Measurements from ENCODE around the gene SNCB.

DNA sequence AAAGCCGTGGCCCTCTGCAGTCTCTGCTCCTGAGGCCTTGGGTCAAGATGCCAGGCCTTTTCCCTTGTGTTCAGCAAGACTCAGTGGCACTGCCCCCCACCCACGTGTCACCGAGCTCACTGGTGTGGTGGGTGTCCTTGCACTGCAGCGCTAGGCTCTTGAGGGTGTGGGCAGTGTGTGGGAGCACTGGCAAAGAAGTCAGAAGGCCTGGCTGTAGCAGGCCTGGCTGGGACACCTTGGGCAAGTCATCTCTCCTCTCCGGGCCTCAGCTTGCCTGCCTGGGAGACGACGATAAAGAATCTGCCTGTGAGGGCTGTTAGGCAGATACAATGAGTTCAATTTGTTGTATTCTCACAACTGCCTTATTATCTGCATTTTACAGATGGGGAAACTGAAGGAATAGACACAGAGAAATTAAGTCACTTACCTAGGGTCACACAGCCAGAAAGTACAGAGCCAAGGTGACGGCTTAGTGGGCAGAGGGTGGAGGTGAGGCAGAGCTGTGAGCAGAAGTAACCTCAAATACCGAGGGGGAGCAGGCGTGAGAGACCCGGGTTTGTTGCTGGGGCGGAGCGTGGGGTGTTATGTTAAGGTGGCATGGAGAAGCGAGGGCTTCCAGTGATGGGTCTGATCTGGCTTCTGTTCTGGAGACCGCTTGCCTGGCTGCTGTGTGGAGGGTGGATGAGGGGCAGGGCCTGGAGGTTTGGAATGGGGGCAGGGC is 18.3 kb upstream of the SNCB start:
- TF ChIP-seq CTCF (IDR thresholded peaks at IDR 0.05) = no peak
- no peak for TF ChIP-seq POLR2A (IDR thresholded peaks at IDR 0.05)
- TF ChIP-seq EP300 (IDR thresholded peaks at IDR 0.05) = peak in 1 of 2 donors; percentile 3
